SK-N-SH treated with all-trans-retinoic acid at 6 μM for 48 hours (cell line): ENCODE measurements around the gene TMEM270.

Source experiments
- ATAC-seq: fragments of 200-7000 bp; cut with Tn5 transposase; 3 replicates; pipeline ENCODE4 v1.9.1; 2020; ENCODE audit warnings: mild to moderate bottlenecking, moderate library complexity
- ARNTL ChIP-seq: fragments of 450-650 bp; formaldehyde crosslinking; IDR thresholded peaks from 2 replicates; pipeline ENCODE4 v1.5.0; 2020; ENCODE audit warnings: low read depth, mild to moderate bottlenecking, moderate library complexity, borderline replicate concordance
- BACH2 ChIP-seq: fragments of 250-450 bp; sonication (Bioruptor Pico); IDR thresholded peaks from 2 replicates; pipeline ENCODE4 v1.9.0; 2021; ENCODE audit warnings: mild to moderate bottlenecking, borderline replicate concordance
- CSDC2 ChIP-seq: fragments of 250-450 bp; sonication (Bioruptor Pico); IDR thresholded peaks from 2 replicates; pipeline ENCODE4 v1.5.0; 2020; ENCODE audit warnings: mild to moderate bottlenecking, moderate library complexity
- ESRRG ChIP-seq: fragments of 250-450 bp; sonication (Bioruptor Pico); IDR thresholded peaks from 2 replicates; pipeline ENCODE4 v1.6.1; 2021; ENCODE audit warnings: mild to moderate bottlenecking
- RARB ChIP-seq: fragments of 250-450 bp; sonication (Bioruptor Pico); IDR thresholded peaks from 2 replicates; pipeline ENCODE4 v1.8.0; 2021; ENCODE audit warnings: mild to moderate bottlenecking, moderate library complexity
- SNAI2 ChIP-seq: fragments of 250-450 bp; sonication (Bioruptor Pico); IDR thresholded peaks from 2 replicates; pipeline ENCODE4 v1.5.0; 2020; ENCODE audit warnings: mild to moderate bottlenecking, moderate library complexity
- TOX ChIP-seq: fragments of 250-450 bp; sonication (Bioruptor Pico); IDR thresholded peaks from 2 replicates; pipeline ENCODE4 v1.8.0; 2021; ENCODE audit warnings: mild to moderate bottlenecking, moderate library complexity, borderline replicate concordance
- ZC3H10 ChIP-seq: fragments of 250-450 bp; sonication (Bioruptor Pico); IDR thresholded peaks from 2 replicates; pipeline ENCODE4 v1.5.1; 2021; ENCODE audit warnings: mild to moderate bottlenecking, moderate library complexity
- ZFP3 ChIP-seq: fragments of 250-450 bp; sonication (Bioruptor Pico); IDR thresholded peaks from 2 replicates; pipeline ENCODE4 v1.5.0; 2020; ENCODE audit warnings: mild to moderate bottlenecking, moderate library complexity
- ZFP30 ChIP-seq: fragments of 450-650 bp; formaldehyde crosslinking; IDR thresholded peaks from 2 replicates; pipeline ENCODE4 v1.5.0; 2022; ENCODE audit warnings: mild to moderate bottlenecking, moderate library complexity
- ZNF565 ChIP-seq: fragments of 450-650 bp; formaldehyde crosslinking; conservative IDR thresholded peaks from 2 replicates; pipeline ENCODE4 v1.5.0; 2020; ENCODE audit warnings: low read depth, mild to moderate bottlenecking, moderate library complexity
- TF ChIP-seq, protein P1 (sequence below): fragments of 250-450 bp; sonication (Bioruptor Pico); IDR thresholded peaks from 2 replicates; pipeline ENCODE4 v1.5.1; 2021; ENCODE audit warnings: mild to moderate bottlenecking, moderate library complexity
- TF ChIP-seq, protein P2 (sequence below): fragments of 250-450 bp; sonication (Bioruptor Pico); IDR thresholded peaks from 2 replicates; pipeline ENCODE4 v1.5.1; 2020; ENCODE audit warnings: low read depth, mild to moderate bottlenecking, moderate library complexity
- TF ChIP-seq, protein P3 (sequence below): fragments of 250-450 bp; sonication (Bioruptor Pico); IDR thresholded peaks from 2 replicates; pipeline ENCODE4 v1.8.0; 2021; ENCODE audit warnings: low read depth, mild to moderate bottlenecking, moderate library complexity, borderline replicate concordance
- TF ChIP-seq, protein P4 (sequence below): fragments of 250-450 bp; sonication (Bioruptor Pico); IDR thresholded peaks from 2 replicates; pipeline ENCODE4 v1.5.0; 2020; ENCODE audit warnings: mild to moderate bottlenecking, moderate library complexity

The TMEM270 gene

DNA sequence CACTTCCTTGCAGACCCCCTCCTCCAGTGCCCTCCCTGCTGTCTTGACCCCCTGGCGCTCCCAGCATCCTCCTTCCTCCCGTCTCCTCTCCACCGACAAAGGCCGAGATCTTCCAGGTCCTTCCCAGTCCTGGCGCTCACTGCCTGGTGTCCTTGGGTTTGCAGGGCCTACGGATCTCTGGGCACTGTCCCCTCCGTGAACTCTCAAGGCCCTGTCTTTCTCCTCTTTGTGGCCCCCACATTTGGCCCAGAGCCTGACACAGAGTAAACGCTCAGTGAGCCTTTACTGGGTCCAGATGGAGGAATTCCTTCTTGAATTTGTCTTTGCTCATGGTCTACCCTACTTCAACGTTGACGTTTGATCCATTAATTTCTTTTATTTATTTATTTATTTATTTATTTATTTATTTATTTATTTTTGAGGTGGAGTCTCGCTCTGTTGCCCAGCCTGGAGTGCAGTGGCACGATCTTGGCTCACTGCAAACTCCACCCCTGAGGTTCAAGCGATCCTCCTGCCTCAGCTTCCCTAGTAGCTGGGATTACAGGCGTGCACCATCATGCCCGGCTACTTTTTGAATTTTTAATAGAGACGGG lies 29.7 kb downstream of the TMEM270 start (continued):
- TF ChIP-seq, protein P1, sequence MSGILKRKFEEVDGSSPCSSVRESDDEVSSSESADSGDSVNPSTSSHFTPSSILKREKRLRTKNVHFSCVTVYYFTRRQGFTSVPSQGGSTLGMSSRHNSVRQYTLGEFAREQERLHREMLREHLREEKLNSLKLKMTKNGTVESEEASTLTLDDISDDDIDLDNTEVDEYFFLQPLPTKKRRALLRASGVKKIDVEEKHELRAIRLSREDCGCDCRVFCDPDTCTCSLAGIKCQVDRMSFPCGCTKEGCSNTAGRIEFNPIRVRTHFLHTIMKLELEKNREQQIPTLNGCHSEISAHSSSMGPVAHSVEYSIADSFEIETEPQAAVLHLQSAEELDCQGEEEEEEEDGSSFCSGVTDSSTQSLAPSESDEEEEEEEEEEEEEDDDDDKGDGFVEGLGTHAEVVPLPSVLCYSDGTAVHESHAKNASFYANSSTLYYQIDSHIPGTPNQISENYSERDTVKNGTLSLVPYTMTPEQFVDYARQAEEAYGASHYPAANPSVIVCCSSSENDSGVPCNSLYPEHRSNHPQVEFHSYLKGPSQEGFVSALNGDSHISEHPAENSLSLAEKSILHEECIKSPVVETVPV: no peak
- TF ChIP-seq, protein P2, sequence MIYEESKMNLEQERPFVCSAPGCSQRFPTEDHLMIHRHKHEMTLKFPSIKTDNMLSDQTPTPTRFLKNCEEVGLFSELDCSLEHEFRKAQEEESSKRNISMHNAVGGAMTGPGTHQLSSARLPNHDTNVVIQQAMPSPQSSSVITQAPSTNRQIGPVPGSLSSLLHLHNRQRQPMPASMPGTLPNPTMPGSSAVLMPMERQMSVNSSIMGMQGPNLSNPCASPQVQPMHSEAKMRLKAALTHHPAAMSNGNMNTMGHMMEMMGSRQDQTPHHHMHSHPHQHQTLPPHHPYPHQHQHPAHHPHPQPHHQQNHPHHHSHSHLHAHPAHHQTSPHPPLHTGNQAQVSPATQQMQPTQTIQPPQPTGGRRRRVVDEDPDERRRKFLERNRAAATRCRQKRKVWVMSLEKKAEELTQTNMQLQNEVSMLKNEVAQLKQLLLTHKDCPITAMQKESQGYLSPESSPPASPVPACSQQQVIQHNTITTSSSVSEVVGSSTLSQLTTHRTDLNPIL: no peak
- no peak for TF ChIP-seq ZC3H10 (CRISPR knock-in tag)
- TF ChIP-seq ZNF565 (CRISPR knock-in tag): no peak
- TF ChIP-seq BACH2: no peak
- no peak for TF ChIP-seq ZFP3 (CRISPR knock-in tag)
- TF ChIP-seq SNAI2 (CRISPR knock-in tag): no peak
- no peak for TF ChIP-seq ESRRG (CRISPR knock-in tag)

DNA sequence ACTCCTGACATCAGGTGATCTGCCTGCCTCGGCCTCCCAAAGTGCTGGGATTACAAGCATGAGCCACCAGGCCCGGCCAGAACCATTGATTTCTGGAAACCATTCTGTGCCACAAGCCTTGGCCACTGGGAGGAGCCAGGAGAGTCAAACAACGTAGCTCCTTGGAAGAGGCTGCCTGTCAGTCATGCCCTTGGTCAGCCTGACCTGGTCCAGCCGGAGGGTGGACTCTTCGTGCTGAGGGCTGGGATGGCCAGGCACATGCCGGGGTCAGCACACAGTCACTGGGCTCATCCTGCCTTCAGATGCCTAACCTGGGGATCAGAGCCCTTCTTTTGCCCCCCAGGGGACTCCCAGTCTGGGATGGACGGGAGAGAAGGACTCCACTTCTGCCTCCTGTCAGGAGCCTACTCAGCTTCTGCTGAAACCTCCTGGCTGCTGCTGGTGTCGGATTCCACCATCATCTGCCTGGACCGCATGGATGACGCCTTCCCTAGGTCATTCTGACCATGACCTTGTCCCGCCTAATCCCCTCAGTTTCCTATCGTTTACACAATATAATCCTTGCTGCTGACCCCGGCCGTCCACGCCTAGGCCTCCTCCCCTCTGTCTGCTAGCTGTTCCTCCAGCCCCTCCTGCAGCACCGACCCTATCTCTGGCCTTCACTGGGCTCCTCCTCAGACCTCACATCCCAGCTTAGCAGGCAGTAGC lies 30.4 kb downstream of the TMEM270 start:
- ATAC-seq: peak; percentile 10; the same call in 2 of the 3 replicates
- TF ChIP-seq TOX (no peak), CSDC2 (peak; percentile 56; the same call in 1 of the 2 replicates)

DNA sequence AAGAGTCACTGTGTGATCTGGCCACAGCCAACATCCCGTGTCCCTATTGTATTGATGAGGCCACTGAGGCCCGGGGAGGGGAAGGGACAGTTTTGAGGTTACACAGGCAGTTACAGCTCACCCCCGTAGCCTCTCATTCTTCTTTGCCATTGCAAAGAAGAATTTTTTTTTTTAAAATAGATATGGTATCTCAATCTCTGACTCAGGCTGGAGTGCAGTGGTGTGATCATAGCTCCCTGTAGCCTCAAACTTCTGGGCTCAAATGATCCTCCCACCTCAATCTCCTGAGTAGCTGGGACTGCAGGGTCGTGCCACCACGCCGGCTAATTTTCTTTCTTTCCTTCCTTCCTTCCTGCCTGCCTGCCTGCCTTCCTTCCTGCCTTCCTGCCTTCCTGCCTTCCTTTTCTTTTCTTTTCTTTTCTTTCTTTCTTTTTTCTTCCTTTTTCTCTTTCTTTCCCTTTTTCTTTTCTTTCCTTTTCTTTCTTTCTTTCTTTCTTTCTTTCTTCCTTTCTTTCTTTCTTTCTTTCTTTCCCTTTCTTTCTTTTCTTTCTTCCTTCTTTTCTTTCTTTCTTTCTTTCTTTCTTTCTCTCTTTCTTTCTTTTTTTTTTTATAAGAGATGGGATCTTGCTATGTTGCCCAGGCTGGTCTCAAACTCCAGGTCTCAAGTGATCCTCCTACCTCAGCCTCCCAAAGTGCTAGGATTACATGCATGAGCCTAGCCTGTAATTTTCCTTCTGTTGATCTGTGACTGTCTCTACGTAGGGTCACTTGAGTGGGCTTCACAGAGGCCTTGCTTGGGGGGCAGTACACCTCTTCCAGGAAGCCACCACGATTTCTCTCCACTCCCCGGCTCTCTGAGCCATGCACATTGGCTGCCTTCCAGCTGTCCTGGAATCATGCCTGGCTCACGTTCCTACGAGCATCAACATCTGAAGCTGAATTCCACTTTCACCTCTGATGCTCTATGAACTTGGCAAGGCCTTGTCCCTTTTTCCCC lies 31.3 kb downstream of the TMEM270 start:
- ATAC-seq: peak; percentile 3; the same call in 1 of the 3 replicates
- TF ChIP-seq, protein P3, sequence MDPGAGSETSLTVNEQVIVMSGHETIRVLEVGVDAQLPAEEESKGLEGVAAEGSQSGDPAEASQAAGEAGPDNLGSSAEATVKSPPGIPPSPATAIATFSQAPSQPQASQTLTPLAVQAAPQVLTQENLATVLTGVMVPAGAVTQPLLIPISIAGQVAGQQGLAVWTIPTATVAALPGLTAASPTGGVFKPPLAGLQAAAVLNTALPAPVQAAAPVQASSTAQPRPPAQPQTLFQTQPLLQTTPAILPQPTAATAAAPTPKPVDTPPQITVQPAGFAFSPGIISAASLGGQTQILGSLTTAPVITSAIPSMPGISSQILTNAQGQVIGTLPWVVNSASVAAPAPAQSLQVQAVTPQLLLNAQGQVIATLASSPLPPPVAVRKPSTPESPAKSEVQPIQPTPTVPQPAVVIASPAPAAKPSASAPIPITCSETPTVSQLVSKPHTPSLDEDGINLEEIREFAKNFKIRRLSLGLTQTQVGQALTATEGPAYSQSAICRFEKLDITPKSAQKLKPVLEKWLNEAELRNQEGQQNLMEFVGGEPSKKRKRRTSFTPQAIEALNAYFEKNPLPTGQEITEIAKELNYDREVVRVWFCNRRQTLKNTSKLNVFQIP (CRISPR knock-in tag): no peak
- TF ChIP-seq RARB (CRISPR knock-in tag) (no peak), TOX (0 out of 2 replicates have a peak, but pooled peaks have one; percentile 39), ZFP3 (CRISPR knock-in tag) (peak; percentile 64; the same call in 1 of the 2 replicates)
- TF ChIP-seq, protein P1: 0 out of 2 replicates have a peak, but pooled peaks have one; percentile 32
- TF ChIP-seq, all 23 proteins: peak for 3

DNA sequence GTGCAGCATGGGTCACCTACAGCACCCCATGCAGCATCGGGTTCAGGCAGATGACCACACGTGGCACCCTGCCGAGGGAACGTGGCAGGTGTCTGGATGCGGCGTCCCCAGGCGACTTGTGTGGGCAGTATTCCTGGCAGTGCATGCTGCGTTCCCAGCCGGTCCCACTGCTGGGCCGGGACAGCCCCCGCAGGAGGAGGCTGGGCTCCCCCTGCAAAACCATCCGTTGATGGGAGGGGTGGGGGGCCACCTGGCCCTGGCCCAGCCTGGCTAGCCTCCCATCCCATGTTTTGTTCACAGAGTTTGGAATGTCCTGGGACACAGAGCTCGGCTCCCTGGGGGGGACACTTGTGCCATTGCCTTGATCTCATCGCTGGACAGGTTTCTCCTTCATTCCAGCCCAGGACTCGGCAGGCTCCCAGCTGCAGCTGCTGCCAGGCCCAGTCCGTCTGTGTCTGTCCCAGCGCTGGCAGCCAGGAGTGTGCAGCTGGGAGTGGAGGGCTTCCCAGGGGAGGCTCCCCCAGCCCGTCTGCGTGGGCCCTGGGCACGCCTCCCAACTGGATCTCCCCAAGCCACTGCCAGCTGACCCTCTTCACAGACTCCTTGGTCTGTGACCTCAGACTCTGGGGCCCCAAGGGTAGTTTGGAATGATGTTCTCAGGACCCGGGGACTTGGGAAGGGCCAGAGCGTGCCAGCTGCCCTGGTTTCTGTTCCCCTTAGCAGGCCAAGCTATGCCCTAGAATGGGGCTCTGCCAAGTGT lies 32.6 kb downstream of the TMEM270 start:
- TF ChIP-seq ZFP3 (CRISPR knock-in tag) (0 out of 2 replicates have a peak, but pooled peaks have one; percentile 27), ARNTL (CRISPR knock-in tag) (no peak)
- peak; percentile 5 for ATAC-seq

DNA sequence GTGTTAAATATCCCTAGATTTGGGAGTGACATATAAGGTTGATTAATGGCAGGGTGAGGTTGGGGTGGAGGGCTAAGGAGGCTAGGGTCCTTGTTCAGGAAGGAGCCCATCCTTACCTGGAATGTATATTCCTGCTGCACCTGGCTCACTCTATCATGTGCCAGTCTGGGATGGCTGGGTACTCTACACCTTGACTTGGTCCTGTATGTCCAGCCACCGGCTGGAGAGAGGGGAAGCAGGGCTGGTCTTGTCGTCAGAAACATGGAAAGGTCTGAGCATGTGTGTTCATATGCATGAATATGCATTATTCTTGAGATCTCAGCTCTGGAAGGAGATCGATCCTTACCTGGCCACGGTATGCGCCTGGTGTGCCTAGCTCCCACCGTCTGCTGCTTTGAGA lies 33.2 kb downstream of the TMEM270 start:
- ATAC-seq: peak; percentile 2; the same call in 2 of the 3 replicates
- TF ChIP-seq, protein P4, sequence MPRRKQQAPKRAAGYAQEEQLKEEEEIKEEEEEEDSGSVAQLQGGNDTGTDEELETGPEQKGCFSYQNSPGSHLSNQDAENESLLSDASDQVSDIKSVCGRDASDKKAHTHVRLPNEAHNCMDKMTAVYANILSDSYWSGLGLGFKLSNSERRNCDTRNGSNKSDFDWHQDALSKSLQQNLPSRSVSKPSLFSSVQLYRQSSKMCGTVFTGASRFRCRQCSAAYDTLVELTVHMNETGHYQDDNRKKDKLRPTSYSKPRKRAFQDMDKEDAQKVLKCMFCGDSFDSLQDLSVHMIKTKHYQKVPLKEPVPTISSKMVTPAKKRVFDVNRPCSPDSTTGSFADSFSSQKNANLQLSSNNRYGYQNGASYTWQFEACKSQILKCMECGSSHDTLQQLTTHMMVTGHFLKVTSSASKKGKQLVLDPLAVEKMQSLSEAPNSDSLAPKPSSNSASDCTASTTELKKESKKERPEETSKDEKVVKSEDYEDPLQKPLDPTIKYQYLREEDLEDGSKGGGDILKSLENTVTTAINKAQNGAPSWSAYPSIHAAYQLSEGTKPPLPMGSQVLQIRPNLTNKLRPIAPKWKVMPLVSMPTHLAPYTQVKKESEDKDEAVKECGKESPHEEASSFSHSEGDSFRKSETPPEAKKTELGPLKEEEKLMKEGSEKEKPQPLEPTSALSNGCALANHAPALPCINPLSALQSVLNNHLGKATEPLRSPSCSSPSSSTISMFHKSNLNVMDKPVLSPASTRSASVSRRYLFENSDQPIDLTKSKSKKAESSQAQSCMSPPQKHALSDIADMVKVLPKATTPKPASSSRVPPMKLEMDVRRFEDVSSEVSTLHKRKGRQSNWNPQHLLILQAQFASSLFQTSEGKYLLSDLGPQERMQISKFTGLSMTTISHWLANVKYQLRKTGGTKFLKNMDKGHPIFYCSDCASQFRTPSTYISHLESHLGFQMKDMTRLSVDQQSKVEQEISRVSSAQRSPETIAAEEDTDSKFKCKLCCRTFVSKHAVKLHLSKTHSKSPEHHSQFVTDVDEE (CRISPR knock-in tag): no peak
- no peak for TF ChIP-seq ZFP30 (CRISPR knock-in tag)
